GM18517 (cell line): Measurements from ENCODE around the gene SERPINA3.
"Not testable (repeated sequence)": the region's sequence is repeated elsewhere in the genome, so short reads cannot be mapped to it uniquely, and the experiment has no call there.

Source experiments
- ATAC-seq: cut with Tn5 transposase; IDR thresholded peaks from one replicate; pipeline ENCODE4 v1.9.1; 2021; ENCODE audit warnings: mild to moderate bottlenecking, moderate library complexity; ENCODE audit not compliant: unreplicated experiment

Gene SERPINA3

DNA sequence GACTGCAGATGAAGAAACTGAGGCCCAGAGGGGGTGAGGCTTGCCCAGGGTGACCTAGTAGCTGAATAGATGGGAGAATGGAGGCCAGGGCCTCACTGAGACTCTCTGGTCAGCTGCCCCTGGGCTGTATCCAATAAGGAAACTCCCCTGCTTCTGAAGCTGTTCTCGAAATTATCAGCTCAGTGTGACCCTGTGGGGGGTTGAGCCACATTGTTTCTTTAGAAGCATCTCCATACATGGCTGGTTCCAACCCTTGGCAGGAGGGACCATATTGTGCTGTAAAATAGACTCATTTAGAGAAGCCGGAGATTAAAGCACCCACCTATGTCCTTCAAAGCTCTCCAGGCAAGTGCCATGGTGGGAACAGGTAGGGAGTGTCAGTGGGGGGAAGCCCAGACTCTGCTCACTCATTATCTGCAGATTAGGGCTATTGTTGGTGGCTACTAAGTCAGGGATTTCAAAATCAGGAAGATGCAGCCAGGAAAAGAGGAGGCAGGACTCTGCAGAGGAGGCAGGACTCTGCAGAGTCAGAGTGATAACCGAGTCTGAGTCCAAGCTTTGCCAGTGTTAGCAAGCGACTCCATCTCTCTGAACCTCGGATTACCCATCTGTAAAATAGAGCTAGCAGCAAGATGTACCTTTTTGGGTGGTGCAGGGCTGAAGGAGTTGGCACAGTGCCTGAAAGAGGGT, 27.5 kb upstream of the SERPINA3 start:
- no peak for ATAC-seq

DNA sequence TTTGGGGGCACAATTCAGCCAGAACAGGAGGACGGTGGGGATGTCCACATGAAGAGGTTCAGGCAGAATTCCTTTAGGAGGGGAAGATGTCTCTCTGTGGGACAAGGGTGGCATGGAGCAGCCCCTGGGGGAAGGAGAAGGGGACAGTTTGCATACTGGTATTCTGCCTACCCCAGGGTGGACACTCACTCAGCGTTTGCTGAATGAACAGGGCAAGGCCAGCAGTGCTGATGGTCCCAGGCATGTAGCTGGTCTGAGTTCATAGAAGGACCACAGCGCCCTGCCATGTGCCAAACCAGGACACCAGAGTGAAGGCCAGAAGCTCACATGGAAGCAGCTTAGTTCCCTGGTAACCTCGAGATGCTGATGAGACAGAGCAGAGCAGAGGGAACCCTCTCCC, 25.6 kb upstream of the SERPINA3 start:
- ATAC-seq = no peak

DNA sequence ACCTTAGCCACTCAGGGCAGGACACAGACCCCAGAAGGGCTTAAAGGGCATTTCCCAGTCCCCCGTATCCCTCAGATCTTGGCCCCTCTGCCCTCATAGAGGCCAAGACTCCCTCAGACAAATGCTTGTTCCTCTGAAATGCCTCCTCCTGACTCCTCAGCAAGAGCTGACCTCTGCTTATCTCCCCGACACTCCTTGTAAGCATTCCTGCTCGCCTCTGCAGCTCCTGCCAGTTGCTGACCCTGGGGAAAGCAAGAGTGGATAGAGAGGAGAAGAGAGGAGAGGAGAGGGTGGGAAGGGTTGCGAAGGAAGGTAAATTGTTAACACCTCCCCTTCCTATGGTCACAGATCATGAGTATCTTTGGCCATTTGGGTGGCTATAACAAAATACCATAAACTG, 23.9 kb upstream of the SERPINA3 start:
- ATAC-seq = no peak

DNA sequence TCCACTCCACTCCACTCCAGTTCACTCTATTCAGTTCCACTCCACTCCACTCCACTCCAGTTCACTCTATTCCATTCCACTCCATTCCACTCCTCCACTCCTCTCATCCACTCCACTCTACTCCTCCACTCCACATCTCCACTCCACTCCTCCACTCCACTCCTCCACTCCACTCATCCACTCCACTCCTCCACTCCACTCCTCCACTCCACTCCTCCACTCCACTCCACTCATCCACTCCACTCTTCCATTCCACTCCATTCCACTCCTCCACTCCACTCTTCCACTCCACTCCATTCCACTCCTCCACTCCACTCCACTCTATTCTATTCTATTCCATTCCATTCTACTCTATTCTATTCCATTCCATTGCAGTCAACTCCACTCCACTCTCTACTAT, 21.1 kb upstream of the SERPINA3 start:
- no peak for ATAC-seq

GRCh38 chr14:94591871-94592270, 20.3 kb upstream of the SERPINA3 start:
- ATAC-seq = no peak

GRCh38 chr14:94592457-94592856, 19.7 kb upstream of the SERPINA3 start:
- no peak for ATAC-seq

DNA sequence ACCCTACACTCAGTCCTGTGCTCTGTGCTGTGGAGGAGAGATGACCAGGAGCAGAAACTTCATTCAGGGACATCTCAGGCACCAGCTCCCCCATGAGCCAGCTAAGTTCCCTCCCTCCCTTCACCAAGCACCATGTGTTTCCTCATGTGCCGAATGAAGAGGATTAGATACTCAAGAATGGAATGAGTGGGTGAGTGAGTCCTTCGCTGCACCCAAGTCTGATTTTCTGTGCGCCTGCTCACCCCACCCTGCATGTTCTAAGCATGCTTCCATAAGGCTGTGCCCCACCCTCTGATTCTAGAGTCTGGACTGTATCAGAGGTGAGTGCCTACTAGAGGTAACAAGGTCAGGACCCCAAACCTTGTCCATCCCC, 18.8 kb upstream of the SERPINA3 start:
- ATAC-seq = no peak

GRCh38 chr14:94593749-94594431, 18.3 kb upstream of the SERPINA3 start:
- ATAC-seq = no peak

DNA sequence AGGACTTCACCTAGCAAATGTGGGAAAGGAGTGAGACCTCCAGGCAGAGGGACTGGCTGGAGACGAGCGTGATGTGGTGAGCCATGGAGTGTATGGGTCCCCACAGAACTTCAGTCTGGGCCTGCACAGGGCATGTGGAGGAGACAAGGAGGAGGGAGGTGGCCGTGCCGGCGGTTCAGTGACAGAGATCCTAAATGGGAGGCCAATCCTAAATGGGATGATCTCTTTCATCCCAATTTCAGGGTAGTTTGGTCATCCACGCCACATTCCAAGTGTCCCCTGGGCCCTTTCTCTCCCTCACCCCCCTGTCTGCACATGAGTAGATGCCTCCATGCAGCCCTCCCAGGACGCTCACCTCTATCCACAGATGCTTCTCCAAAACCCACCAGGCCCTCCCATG, 17.8 kb upstream of the SERPINA3 start:
- no peak for ATAC-seq

DNA sequence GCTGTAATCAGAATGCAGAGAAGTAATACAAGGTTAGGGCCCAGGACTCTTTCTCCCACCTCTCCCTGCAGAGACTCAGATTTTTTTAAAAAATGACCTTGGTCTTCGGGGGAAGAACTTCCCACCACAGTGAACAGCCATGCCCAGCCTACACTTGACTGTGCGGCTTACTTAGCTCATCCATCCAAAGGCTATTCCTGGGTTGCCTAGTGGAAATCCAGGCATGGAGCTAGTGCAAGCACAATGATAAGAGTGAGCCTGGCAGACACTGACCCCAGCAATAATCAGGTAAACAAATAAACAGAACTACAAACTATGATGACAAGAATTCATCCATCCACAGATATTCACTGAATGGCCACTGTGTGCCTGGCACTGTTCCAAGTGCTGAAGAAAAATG, 16.3 kb upstream of the SERPINA3 start:
- no peak for ATAC-seq

GRCh38 chr14:94596361-94596760, 15.8 kb upstream of the SERPINA3 start:
- ATAC-seq = no peak

DNA sequence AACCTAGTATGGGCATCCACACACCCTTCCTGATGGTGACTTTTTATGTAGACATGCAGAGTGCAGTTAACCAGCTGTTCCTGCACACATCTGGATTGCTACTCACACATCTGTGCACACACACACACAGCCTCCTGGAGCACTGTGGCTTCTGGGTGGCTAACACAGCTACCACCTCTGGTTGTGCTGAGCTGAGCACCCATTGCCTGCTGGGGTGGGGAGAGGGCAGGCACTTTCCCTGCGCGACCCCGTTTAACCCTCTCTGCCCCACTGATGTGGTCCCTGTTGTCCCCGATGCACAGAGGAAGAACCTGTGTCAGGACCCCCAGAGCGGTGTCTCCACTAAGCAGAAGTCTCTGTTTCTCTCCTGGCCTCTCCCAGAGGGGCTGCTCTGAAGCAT, 14.4 kb upstream of the SERPINA3 start:
- ATAC-seq = no peak

GRCh38 chr14:94598506-94598815, 13.7 kb upstream of the SERPINA3 start:
- ATAC-seq = no peak

DNA sequence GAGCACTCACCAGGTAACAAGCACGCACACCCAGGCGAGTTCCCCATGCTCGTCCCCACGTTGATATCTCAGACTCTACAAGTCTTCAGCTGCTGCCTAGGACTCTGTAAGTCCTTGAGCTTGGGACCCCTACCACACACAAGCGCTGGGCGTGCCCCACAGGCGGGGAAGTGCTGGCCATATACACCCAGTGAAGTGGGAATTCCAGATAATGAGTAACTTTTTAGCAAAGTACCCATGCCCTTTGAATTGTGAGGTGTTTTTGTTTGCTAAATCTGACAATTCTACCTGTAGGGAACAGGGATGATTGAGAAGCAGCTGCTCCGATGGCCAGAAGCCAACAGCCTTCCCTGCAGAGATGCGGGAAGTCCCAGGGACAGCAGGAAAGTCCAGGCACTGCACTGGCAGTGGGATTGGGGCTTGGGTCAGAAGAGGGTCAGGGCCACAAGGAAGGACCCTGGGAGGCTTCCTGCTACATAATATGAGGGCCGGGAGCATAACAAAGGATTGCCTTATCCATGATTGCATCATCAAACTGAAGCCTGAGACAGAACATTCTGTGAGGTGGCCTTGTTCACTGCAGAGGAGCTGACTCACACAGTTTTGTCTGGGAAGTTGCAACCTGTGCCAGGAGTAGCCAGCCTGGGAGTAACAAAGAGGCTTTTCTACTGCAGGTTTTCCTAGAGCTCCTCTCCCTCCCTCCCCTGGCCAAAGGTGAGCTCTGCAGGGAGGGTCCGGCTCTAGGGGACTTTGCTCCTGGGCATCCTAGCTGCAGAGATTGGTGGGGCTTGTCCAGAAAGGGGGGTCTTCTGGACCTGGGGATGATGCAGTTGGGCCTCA, 13.2 kb upstream of the SERPINA3 start:
- no peak for ATAC-seq

DNA sequence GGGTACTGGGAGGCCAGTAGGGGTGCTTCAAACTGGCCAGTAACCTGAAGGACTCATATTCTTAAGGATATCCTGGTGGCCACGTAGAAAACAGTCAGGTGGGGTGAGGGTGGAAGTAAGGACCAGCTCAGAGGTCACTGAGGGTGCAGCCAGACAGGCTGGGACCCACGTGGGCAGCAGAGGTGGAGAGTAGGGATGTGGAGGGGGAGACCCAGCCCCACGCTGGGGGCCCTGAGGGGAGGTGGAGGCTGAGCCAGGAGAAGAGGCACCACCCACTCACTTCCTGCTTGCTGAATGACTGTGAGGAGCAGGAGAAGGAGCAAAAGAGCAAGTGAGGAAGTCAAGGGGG, 12.6 kb upstream of the SERPINA3 start:
- no peak for ATAC-seq

GRCh38 chr14:94600148-94600545, 12.0 kb upstream of the SERPINA3 start:
- ATAC-seq = no peak

- no peak for ATAC-seq
Observed at GRCh38 chr14:94601884-94602391, 10.3 kb upstream of the SERPINA3 start.

GRCh38 chr14:94602722-94603121, 9.5 kb upstream of the SERPINA3 start:
- ATAC-seq = no peak

GRCh38 chr14:94605361-94605760, 6.8 kb upstream of the SERPINA3 start:
- no peak for ATAC-seq

GRCh38 chr14:94608966-94609365, 3.2 kb upstream of the SERPINA3 start:
- not testable (repeated sequence) for ATAC-seq

DNA sequence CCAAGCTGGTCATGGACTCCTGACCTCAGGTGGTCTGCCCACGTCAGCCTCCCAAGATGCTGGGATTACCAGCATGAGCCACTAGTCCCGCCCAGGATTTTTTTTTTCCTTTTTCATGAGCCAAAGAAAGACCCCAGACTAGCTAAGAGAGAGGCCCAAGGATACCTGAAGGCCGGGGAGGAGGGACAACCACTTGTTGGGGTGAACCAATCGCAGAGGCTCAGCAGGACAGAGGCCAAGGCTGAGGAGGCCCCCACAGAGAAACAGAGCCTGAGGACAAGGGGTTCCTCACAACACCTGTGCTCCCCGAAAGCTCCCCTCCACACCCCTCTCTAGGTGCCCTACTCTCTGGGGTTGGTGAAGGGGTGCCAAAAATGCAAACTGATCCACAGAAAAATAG, 1.0 kb upstream of the SERPINA3 start:
- no peak for ATAC-seq
